GM23338 (cell line): ENCODE measurements around the gene ADM2. TPM values are rescaled to one million over a fixed set of nuclear protein-coding genes. Genes with fewer than 3 reads are reported as not detected.

ENCODE experiments used
- ATAC-seq: fragments of 200-7000 bp; cut with Tn5 transposase; 3 replicates; pipeline ENCODE4 v1.9.1; 2020
- DNase-seq: peaks from one replicate; pipeline ENCODE4 v3.0.0-alpha.2; 2015; ENCODE audit warnings: low spot score
- H2AFZ ChIP-seq: fragments of 200-600 bp; sonication (generic); 2 replicates; pipeline ENCODE4 v1.8.0; 2016; ENCODE audit warnings: antibody characterized with exemption, mild to moderate bottlenecking, moderate library complexity
- H3F3A ChIP-seq: fragments of 200-600 bp; sonication (generic); replicated peaks from 2 replicates; pipeline ENCODE4 v1.8.0; 2017; ENCODE audit warnings: antibody characterized with exemption, mixed run types, low read depth
- H3K27ac ChIP-seq: fragments of 200-600 bp; sonication (generic); 2 replicates; pipeline ENCODE4 v1.6.1; 2016; ENCODE audit warnings: low read depth
- H3K27me3 ChIP-seq: fragments of 200-600 bp; sonication (generic); 2 replicates; pipeline ENCODE4 v1.8.0; 2016; ENCODE audit warnings: mild to moderate bottlenecking, mixed run types, moderate library complexity; ENCODE audit not compliant: insufficient read depth
- H3K36me3 ChIP-seq: fragments of 200-600 bp; sonication (generic); 2 replicates; pipeline ENCODE4 v1.8.0; 2016; ENCODE audit warnings: mild to moderate bottlenecking; ENCODE audit not compliant: insufficient read depth
- H3K4me1 ChIP-seq: fragments of 200-600 bp; sonication (generic); 2 replicates; pipeline ENCODE4 v1.8.0; 2016; ENCODE audit warnings: mild to moderate bottlenecking, moderate library complexity; ENCODE audit not compliant: insufficient read depth
- H3K4me2 ChIP-seq: fragments of 200-600 bp; sonication (generic); 2 replicates; pipeline ENCODE4 v1.7.1; 2017; ENCODE audit warnings: mixed run types
- H3K4me3 ChIP-seq: fragments of 200-600 bp; sonication (generic); 2 replicates; pipeline ENCODE4 v1.6.1; 2016; ENCODE audit warnings: mixed run types
- H3K79me2 ChIP-seq: fragments of 200-600 bp; sonication (generic); replicated peaks from 2 replicates; pipeline ENCODE4 v1.8.0; 2017; ENCODE audit warnings: mild to moderate bottlenecking; ENCODE audit not compliant: insufficient read depth
- H3K9me2 ChIP-seq: fragments of 200-600 bp; sonication (generic); 2 replicates; pipeline ENCODE4 v1.8.0; 2017; ENCODE audit not compliant: insufficient read depth
- H4K20me1 ChIP-seq: fragments of 200-600 bp; sonication (generic); replicated peaks from 2 replicates; pipeline ENCODE4 v1.8.0; 2017; ENCODE audit warnings: mild to moderate bottlenecking; ENCODE audit not compliant: insufficient read depth
- H3K27ac Mint-ChIP-seq: 2 replicates; pipeline ENCODE4 v1.8.0; 2020; ENCODE audit warnings: inconsistent platforms, mild to moderate bottlenecking, moderate library complexity, mixed read lengths
- H3K27me3 Mint-ChIP-seq: 3 replicates; pipeline ENCODE4 v1.8.0; 2022; ENCODE audit warnings: low read depth, mild to moderate bottlenecking, moderate library complexity, mixed read lengths, inconsistent platforms; ENCODE audit not compliant: insufficient read depth, poor library complexity
- H3K36me3 Mint-ChIP-seq: 3 replicates; pipeline ENCODE4 v1.8.0; 2021; ENCODE audit warnings: low read depth, mild to moderate bottlenecking, inconsistent platforms, moderate library complexity, mixed read lengths
- H3K4me1 Mint-ChIP-seq: 3 replicates; pipeline ENCODE4 v1.8.0; 2020; ENCODE audit warnings: mild to moderate bottlenecking, inconsistent platforms, mixed read lengths
- H3K4me3 Mint-ChIP-seq: 3 replicates; pipeline ENCODE4 v1.8.0; 2021; ENCODE audit warnings: moderate library complexity, mild to moderate bottlenecking, inconsistent platforms, mixed read lengths
- H3K9me3 Mint-ChIP-seq: 3 replicates; pipeline ENCODE4 v1.8.0; 2020; ENCODE audit warnings: moderate library complexity, mild to moderate bottlenecking, inconsistent platforms, mixed read lengths
- CTCF ChIP-seq, 2 experiments: fragments of 200-600 bp in 1 of 2; sonication (generic) in 1 of 2; conservative IDR thresholded peaks; 2 replicates each; pipeline versions ENCODE4 v1.5.1 to v1.6.1; 2016 to 2017; ENCODE audit warnings: antibody characterized with exemption in 2 of 2, low read depth in 2 of 2, mild to moderate bottlenecking in 2 of 2, moderate library complexity in 1 of 2
- EZH2phosphoT487 ChIP-seq: fragments of 200-600 bp; sonication (generic); IDR thresholded peaks from one replicate; pipeline ENCODE4 v1.8.1; 2018; ENCODE audit warnings: antibody characterized with exemption; ENCODE audit not compliant: unreplicated experiment
- POLR2AphosphoS5 ChIP-seq: IDR thresholded peaks from 2 replicates; pipeline ENCODE4 v1.6.1; 2016; ENCODE audit warnings: antibody characterized with exemption, low read depth
- ZNF114 ChIP-seq: fragments of 250-450 bp; sonication (Bioruptor Pico); IDR thresholded peaks from 2 replicates; pipeline ENCODE4 v1.5.0; 2020; ENCODE audit warnings: mild to moderate bottlenecking, moderate library complexity
- polyA plus RNA-seq: library from polyadenylated mRNA; unstranded; fragments of >200 nt; fragmentation: Nextera tagmentation; extraction: Ambion mirVana; gene quantifications from 2 replicates; pipeline ENCODE4 v1.2.1, GENCODE V29; 2016
- total RNA-seq: library from RNA; depleted of rRNA; stranded (reverse); fragments of >200 nt; shearing (Covaris generic); gene quantifications from 2 replicates; pipeline ENCODE4 v1.2.3, GENCODE V29; 2014
- TF ChIP-seq, protein P1 (sequence below): IDR thresholded peaks from one replicate; pipeline ENCODE4 v1.6.1; 2018; ENCODE audit warnings: antibody characterized with exemption; ENCODE audit not compliant: unreplicated experiment

Gene ADM2
- total and polyA plus RNA-seq, 2 experiments from 2014 or later, result 3.3 to 7.1 TPM

DNA sequence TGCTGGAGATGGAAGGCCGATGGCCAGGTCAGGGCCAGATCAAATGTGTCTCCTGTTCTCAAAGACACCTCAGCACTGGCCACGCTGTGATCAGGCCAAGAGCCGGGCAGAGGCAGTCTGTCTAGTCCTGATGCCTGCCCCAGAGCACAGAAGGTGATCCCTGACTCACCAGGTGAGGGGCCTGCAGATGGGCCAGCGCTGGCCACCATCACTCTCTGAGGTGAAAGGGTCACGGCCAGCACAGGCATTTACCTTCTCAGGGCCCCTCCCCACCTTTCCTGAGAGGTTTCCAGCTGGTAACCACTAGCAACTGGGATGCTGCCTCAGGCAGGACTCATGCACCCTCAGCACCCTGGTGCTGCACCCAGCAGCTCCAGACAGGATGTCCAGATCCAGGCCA is 9.4 kb upstream of the ADM2 start:
- peaks cover under 1% of the 10 kb centered on the region for H3K36me3 Mint-ChIP-seq
- no peak overlapping the region for H3K4me3 Mint-ChIP-seq
- H3K9me3 Mint-ChIP-seq, result no peaks in the 10 kb centered on the region
- peaks cover 19% of the 10 kb centered on the region for H3K4me1 ChIP-seq
- H3K27me3 Mint-ChIP-seq, result peaks cover 24% of the 10 kb centered on the region
- H3K79me2 ChIP-seq, result peaks cover 61% of the 10 kb centered on the region
- H3K27ac Mint-ChIP-seq, result no peak overlapping the region
- TF ChIP-seq POLR2AphosphoS5 (no peak), CTCF (conservative IDR thresholded peaks at IDR 0.05; ENCODE audit: low read depth in 2 of 2) (no peak), EZH2phosphoT487 (no peak)
- TF ChIP-seq, protein P1, sequence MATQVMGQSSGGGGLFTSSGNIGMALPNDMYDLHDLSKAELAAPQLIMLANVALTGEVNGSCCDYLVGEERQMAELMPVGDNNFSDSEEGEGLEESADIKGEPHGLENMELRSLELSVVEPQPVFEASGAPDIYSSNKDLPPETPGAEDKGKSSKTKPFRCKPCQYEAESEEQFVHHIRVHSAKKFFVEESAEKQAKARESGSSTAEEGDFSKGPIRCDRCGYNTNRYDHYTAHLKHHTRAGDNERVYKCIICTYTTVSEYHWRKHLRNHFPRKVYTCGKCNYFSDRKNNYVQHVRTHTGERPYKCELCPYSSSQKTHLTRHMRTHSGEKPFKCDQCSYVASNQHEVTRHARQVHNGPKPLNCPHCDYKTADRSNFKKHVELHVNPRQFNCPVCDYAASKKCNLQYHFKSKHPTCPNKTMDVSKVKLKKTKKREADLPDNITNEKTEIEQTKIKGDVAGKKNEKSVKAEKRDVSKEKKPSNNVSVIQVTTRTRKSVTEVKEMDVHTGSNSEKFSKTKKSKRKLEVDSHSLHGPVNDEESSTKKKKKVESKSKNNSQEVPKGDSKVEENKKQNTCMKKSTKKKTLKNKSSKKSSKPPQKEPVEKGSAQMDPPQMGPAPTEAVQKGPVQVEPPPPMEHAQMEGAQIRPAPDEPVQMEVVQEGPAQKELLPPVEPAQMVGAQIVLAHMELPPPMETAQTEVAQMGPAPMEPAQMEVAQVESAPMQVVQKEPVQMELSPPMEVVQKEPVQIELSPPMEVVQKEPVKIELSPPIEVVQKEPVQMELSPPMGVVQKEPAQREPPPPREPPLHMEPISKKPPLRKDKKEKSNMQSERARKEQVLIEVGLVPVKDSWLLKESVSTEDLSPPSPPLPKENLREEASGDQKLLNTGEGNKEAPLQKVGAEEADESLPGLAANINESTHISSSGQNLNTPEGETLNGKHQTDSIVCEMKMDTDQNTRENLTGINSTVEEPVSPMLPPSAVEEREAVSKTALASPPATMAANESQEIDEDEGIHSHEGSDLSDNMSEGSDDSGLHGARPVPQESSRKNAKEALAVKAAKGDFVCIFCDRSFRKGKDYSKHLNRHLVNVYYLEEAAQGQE, result no peak
- H3K4me1 Mint-ChIP-seq, result peaks cover 39% of the 10 kb centered on the region
- H3K4me3 ChIP-seq, result no peak overlapping the region
- no peak overlapping the region for H2AFZ ChIP-seq
- H3K27ac ChIP-seq, result no peak overlapping the region
- peaks cover 40% of the 10 kb centered on the region for H4K20me1 ChIP-seq
- H3K27me3 ChIP-seq, result no peaks in the 10 kb centered on the region
- no peak for ATAC-seq
- no peaks in the 10 kb centered on the region for H3K36me3 ChIP-seq
- H3K9me2 ChIP-seq, result no peaks in the 10 kb centered on the region
- no peak for DNase-seq
- no peaks in the 10 kb centered on the region for H3F3A ChIP-seq
- H3K4me2 ChIP-seq, result no peak overlapping the region

- Histone ChIP-seq H3K79me2 (peaks cover 61% of the 10 kb centered on the region), H3F3A (no peaks in the 10 kb centered on the region), H3K27me3 (no peaks in the 10 kb centered on the region), H3K4me1 (peaks cover 19% of the 10 kb centered on the region), H3K27ac (no peak overlapping the region), H3K4me2 (peak overlapping the region; percentile 90), H3K36me3 (no peaks in the 10 kb centered on the region), H3K9me2 (no peaks in the 10 kb centered on the region), H3K4me3 (no peak overlapping the region), H2AFZ (no peak overlapping the region), H4K20me1 (peaks cover 40% of the 10 kb centered on the region)
- peak; percentile 57 for DNase-seq
- Mint-ChIP-seq H3K4me3 (peak overlapping the region; percentile 80), H3K36me3 (no peaks in the 10 kb centered on the region), H3K27me3 (peaks cover 30% of the 10 kb centered on the region), H3K4me1 (peaks cover 43% of the 10 kb centered on the region), H3K27ac (no peak overlapping the region), H3K9me3 (no peaks in the 10 kb centered on the region)
- ATAC-seq, result peak; percentile 24
- TF ChIP-seq ZNF114 (CRISPR knock-in tag) (no peak), CTCF (conservative IDR thresholded peaks at IDR 0.05; ENCODE audit: low read depth in 2 of 2) (peak; percentile 41 to 63)
Measured at GRCh38 chr22:50473088-50473487, 8.3 kb upstream of the ADM2 start.
